K562 (cell line): Measurements from ENCODE around the gene RSRP1. TPM values are rescaled to one million over a fixed set of nuclear protein-coding genes. Genes with fewer than 3 reads are reported as not detected.

Source experiments
- BACH1 ChIP-seq: fragments of 200-800 bp; sonication (Bioruptor generic); IDR thresholded peaks from 2 replicates; pipeline ENCODE4 v1.6.1; 2016; ENCODE audit warnings: missing genetic modification characterization, missing compliant biosample characterization
- E2F3 ChIP-seq: fragments of 250-450 bp; sonication (Bioruptor Pico); IDR thresholded peaks from 2 replicates; pipeline ENCODE4 v1.4.0; 2020; ENCODE audit warnings: mild to moderate bottlenecking
- GTF2F1 ChIP-seq: IDR thresholded peaks from 2 replicates; pipeline ENCODE4 v1.6.1; 2011; ENCODE audit warnings: low read depth, low read length, improper control_type of control experiment
- MYC ChIP-seq, 2 experiments: fragments of 250-450 bp in 1 of 2; sonication (Bioruptor Pico) in 1 of 2; IDR thresholded peaks; 2 replicates each; pipeline versions ENCODE4 v1.5.1 to v1.6.1; 2012 to 2021; ENCODE audit warnings: low read depth in 2 of 2, borderline replicate concordance in 1 of 2, improper control_type of control experiment in 1 of 2, low read length in 1 of 2, mild to moderate bottlenecking in 1 of 2, moderate library complexity in 1 of 2
- NFE2 ChIP-seq: IDR thresholded peaks from 2 replicates; pipeline ENCODE4 v1.6.1; 2014; ENCODE audit warnings: antibody characterized with exemption, low read depth
- NRF1 ChIP-seq, 2 experiments: fragments of 450-650 bp; IDR thresholded peaks in 1 of 2; conservative IDR thresholded peaks in 1 of 2; 2 replicates each; pipeline ENCODE4 v1.6.1; 2014; ENCODE audit warnings: mild to moderate bottlenecking in 2 of 2
- NUFIP1 ChIP-seq: fragments of 450-650 bp; IDR thresholded peaks from 2 replicates; pipeline ENCODE4 v1.6.1; 2018; ENCODE audit not compliant: partially characterized antibody
- POLR2AphosphoS5 ChIP-seq: IDR thresholded peaks from 2 replicates; pipeline ENCODE4 v1.6.1; 2011; ENCODE audit warnings: mild to moderate bottlenecking, low read depth, low read length, moderate library complexity; ENCODE audit not compliant: control insufficient read depth, insufficient read depth
- TCFL5 ChIP-seq: fragments of 250-450 bp; sonication (Bioruptor Pico); conservative IDR thresholded peaks from 2 replicates; pipeline ENCODE4 v1.6.1; 2021; ENCODE audit warnings: mild to moderate bottlenecking, moderate library complexity, matching md5 sums
- ZNF274 ChIP-seq: IDR thresholded peaks from 2 replicates; pipeline ENCODE4 v1.6.1; 2011; ENCODE audit warnings: low read depth, mild to moderate bottlenecking, low read length, moderate library complexity, borderline replicate concordance
- polyA plus RNA-seq, 8 experiments: library from polyadenylated mRNA; depleted of rRNA in 4 of 8; stranded (reverse) in 5 of 8; unstranded in 3 of 8; fragments of >200 nt; fragmentation: Nextera tagmentation in 2 of 8; fragmentation: Illumina TruSeq in 1 of 8; extraction: Ambion mirVana in 2 of 8; extraction: Trizol in 1 of 8; gene quantifications; 2 replicates each; pipeline versions ENCODE4 v1.2.1 to v1.2.3, GENCODE V29; 2011 to 2014; ENCODE audit warnings: inconsistent platforms in 1 of 8, missing spikeins in 1 of 8
- total RNA-seq, 7 experiments: library from RNA; depleted of rRNA in 6 of 7; stranded (reverse); fragments of >200 nt in 6 of 7; fragmentation: Illumina TruSeq in 2 of 7; extraction: Trizol in 2 of 7; gene quantifications; 2 replicates each; pipeline versions ENCODE4 v1.2.1 to v1.2.3, GENCODE V29; 2011 to 2021; ENCODE audit warnings: low replicate concordance in 1 of 7
- TF ChIP-seq, protein P1 (sequence below): fragments of 250-450 bp; sonication (Bioruptor Pico); IDR thresholded peaks from 2 replicates; pipeline ENCODE4 v1.8.0; 2021; ENCODE audit warnings: moderate library complexity, mild to moderate bottlenecking, inconsistent platforms
- TF ChIP-seq, protein P2 (sequence below): fragments of 450-650 bp; formaldehyde crosslinking; IDR thresholded peaks from 2 replicates; pipeline ENCODE4 v1.4.0; 2022; ENCODE audit warnings: missing genetic modification characterization
- TF ChIP-seq, protein P3 (sequence below): fragments of 250-450 bp; sonication (Bioruptor Pico); IDR thresholded peaks from 2 replicates; pipeline ENCODE4 v1.5.0; 2021
- TF ChIP-seq, protein P4 (sequence below): fragments of 450-650 bp; IDR thresholded peaks from 2 replicates; pipeline ENCODE4 v1.6.1; 2018; ENCODE audit not compliant: partially characterized antibody
- TF ChIP-seq, protein P5 (sequence below): sonication (generic); formaldehyde crosslinking; IDR thresholded peaks from 2 replicates; pipeline ENCODE4 v1.8.1; 2023; ENCODE audit warnings: mild to moderate bottlenecking, missing genetic modification reagents
- TF ChIP-seq, protein P6 (sequence below): sonication (generic); formaldehyde crosslinking; IDR thresholded peaks from 2 replicates; pipeline ENCODE4 v1.8.1; 2022; ENCODE audit warnings: missing genetic modification reagents

Gene RSRP1
- total and polyA plus RNA-seq, 9 of the 15 experiments (the other 6 are each of a cell fraction or from before 2014, with no cell fraction given), result 27.2 to 283 (median 146) TPM

DNA sequence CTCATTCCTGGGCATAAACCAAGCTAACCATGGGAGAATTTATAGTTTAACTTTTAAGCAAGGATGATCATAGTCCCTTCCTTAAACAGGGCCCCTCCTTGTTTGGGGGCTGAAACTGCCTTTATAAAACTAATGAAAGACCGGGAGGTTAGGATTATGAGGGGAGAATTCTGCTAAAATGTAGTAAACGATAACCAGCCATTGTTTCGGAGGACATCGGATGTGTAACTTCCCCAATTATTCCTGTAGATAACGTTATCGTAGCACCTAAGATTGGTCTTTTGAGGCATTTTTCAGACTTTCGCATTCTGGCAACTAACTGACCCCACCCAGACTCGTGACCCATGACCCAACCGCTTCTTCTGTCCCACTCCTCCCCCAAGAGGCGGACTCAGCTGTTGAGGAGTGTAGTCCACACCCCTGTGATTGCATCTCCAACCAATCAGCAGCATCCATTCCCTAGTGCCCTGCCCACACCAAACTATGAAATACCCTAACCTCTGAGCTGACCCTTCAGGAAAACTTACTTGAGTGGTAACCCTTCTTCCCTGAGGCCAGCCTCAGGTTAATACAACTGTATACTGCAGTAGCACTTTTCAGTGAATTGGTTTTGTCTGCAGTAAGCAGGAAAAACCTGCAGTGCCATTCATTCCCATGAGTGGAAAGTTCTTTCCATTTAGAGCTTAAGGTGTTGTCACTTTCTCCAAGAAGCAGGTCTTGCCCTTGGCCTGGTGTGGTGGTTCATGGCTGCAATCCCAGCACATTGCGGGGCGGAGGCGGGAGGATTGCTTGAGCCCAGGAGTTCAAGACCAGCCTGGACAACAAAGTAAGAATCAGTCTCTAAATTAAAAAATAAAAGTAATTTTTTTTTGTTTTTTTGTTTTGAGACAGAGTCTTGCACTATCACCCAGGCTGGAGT, 14.1 kb downstream of the RSRP1 start (continued):
- TF ChIP-seq E2F3 (CRISPR knock-in tag) (no peak), BACH1 (tag) (peak; percentile 73; the same call in 1 of the 2 replicates), POLR2AphosphoS5 (peak; percentile 82), ZNF274 (no peak), NUFIP1 (no peak), MYC (IDR thresholded peaks at IDR 0.05; ENCODE audit: low read depth, low read length) (no peak; the same call in 1 of the 2 replicates), MYC (CRISPR knock-in tag; IDR thresholded peaks at IDR 0.05; ENCODE audit: borderline replicate concordance, low read depth) (peak; percentile 94), GTF2F1 (no peak), TCFL5 (CRISPR knock-in tag) (no peak; the same call in 1 of the 2 replicates), NFE2 (0 out of 2 replicates have a peak, but pooled peaks have one; percentile 18), NRF1 (conservative IDR thresholded peaks at IDR 0.05 in 1 of 2, IDR thresholded peaks at IDR 0.05 in 1 of 2) (peak in 1 of 2 experiments; percentile 48; a peak in 1 of 4 replicates)
- TF ChIP-seq, protein P1, sequence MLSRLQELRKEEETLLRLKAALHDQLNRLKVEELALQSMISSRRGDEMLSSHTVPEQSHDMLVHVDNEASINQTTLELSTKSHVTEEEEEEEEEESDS (CRISPR knock-in tag), result no peak
- TF ChIP-seq, protein P2, sequence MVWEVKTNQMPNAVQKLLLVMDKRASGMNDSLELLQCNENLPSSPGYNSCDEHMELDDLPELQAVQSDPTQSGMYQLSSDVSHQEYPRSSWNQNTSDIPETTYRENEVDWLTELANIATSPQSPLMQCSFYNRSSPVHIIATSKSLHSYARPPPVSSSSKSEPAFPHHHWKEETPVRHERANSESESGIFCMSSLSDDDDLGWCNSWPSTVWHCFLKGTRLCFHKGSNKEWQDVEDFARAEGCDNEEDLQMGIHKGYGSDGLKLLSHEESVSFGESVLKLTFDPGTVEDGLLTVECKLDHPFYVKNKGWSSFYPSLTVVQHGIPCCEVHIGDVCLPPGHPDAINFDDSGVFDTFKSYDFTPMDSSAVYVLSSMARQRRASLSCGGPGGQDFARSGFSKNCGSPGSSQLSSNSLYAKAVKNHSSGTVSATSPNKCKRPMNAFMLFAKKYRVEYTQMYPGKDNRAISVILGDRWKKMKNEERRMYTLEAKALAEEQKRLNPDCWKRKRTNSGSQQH, result no peak
- TF ChIP-seq, protein P3, sequence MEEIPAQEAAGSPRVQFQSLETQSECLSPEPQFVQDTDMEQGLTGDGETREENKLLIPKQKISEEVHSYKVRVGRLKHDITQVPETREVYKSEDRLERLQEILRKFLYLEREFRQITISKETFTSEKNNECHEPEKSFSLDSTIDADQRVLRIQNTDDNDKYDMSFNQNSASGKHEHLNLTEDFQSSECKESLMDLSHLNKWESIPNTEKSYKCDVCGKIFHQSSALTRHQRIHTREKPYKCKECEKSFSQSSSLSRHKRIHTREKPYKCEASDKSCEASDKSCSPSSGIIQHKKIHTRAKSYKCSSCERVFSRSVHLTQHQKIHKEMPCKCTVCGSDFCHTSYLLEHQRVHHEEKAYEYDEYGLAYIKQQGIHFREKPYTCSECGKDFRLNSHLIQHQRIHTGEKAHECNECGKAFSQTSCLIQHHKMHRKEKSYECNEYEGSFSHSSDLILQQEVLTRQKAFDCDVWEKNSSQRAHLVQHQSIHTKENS, result no peak
- TF ChIP-seq, protein P4, sequence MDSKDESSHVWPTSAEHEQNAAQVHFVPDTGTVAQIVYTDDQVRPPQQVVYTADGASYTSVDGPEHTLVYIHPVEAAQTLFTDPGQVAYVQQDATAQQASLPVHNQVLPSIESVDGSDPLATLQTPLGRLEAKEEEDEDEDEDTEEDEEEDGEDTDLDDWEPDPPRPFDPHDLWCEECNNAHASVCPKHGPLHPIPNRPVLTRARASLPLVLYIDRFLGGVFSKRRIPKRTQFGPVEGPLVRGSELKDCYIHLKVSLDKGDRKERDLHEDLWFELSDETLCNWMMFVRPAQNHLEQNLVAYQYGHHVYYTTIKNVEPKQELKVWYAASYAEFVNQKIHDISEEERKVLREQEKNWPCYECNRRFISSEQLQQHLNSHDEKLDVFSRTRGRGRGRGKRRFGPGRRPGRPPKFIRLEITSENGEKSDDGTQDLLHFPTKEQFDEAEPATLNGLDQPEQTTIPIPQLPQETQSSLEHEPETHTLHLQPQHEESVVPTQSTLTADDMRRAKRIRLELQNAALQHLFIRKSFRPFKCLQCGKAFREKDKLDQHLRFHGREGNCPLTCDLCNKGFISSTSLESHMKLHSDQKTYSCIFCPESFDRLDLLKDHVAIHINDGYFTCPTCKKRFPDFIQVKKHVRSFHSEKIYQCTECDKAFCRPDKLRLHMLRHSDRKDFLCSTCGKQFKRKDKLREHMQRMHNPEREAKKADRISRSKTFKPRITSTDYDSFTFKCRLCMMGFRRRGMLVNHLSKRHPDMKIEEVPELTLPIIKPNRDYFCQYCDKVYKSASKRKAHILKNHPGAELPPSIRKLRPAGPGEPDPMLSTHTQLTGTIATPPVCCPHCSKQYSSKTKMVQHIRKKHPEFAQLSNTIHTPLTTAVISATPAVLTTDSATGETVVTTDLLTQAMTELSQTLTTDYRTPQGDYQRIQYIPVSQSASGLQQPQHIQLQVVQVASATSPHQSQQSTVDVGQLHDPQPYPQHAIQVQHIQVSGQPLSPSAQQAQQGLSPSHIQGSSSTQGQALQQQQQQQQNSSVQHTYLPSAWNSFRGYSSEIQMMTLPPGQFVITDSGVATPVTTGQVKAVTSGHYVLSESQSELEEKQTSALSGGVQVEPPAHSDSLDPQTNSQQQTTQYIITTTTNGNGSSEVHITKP, result peak; percentile 73
- TF ChIP-seq, protein P5, sequence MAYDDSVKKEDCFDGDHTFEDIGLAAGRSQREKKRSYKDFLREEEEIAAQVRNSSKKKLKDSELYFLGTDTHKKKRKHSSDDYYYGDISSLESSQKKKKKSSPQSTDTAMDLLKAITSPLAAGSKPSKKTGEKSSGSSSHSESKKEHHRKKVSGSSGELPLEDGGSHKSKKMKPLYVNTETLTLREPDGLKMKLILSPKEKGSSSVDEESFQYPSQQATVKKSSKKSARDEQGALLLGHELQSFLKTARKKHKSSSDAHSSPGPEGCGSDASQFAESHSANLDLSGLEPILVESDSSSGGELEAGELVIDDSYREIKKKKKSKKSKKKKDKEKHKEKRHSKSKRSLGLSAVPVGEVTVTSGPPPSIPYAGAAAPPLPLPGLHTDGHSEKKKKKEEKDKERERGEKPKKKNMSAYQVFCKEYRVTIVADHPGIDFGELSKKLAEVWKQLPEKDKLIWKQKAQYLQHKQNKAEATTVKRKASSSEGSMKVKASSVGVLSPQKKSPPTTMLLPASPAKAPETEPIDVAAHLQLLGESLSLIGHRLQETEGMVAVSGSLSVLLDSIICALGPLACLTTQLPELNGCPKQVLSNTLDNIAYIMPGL (CRISPR knock-in tag), result no peak
- TF ChIP-seq, protein P6, sequence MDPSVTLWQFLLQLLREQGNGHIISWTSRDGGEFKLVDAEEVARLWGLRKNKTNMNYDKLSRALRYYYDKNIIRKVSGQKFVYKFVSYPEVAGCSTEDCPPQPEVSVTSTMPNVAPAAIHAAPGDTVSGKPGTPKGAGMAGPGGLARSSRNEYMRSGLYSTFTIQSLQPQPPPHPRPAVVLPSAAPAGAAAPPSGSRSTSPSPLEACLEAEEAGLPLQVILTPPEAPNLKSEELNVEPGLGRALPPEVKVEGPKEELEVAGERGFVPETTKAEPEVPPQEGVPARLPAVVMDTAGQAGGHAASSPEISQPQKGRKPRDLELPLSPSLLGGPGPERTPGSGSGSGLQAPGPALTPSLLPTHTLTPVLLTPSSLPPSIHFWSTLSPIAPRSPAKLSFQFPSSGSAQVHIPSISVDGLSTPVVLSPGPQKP, result no peak
